Measurements from ENCODE around the gene ZBTB25. TPM values are rescaled to one million over a fixed set of nuclear protein-coding genes. Genes with fewer than 3 reads are reported as not detected.

The ZBTB25 gene
- total and polyA plus RNA-seq, 10 of the 15 experiments (the other 5 are each of a cell fraction or from before 2014, with no cell fraction given), result 4.1 to 33.9 (median 9.7) TPM

DNA sequence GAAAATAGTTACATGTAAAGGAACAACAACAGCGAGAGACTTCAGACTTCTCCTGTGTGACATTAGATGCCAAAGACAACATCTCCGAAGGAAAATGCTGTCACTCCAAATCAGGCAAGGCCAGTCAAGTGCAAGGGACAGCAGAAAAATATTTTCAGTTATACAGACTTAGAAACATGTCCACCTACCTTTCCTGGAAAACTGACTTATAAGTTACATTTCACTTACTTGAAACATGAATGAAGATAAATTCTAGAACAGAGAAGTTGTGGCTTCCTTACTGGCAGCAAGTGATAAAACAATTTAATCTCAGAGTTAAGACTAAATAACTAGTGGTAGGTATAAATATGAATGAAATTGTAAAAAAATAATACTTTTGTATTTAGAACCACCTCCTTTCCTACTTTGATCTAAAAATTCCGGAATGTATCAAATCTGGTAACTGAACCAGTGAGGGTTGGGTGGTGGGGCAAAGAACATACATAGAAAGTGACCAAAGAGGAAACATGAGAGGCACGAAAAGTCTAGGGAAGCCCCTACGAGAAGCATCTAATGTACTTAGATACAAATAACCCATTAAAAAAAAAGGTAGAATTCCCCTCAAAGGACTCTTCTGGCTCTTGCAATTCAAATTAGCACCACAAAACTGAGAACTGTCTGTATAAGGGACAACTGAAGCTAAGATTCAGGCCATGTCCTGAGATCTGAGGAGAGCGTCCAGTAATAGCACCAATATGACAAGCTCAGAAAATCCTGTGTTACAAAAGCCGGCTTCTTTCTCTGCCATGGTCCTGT is 94.3 kb downstream of the ZBTB25 start:
- ATAC-seq, result peak; percentile 78
- SMC1A ChIA-PET (ENCODE audit: uncharacterized antibody, unreplicated experiment), result interaction anchor here (0.7 kb wide), 1 partner anchor 60 kb away, joined by 3 read pairs; no protein-coding TSS in a partner anchor
- Histone ChIP-seq H3K79me2 (ENCODE audit: control insufficient read depth, insufficient read depth, low read length) (peaks cover 29% of the 10 kb centered on the region), H3K9ac (ENCODE audit: control insufficient read depth, insufficient read depth, low read length) (peak overlapping the region; percentile 24), H4K20me1 (ENCODE audit: control insufficient read depth, insufficient read depth) (no peaks in the 10 kb centered on the region), H3K4me1 (ENCODE audit: control insufficient read depth, insufficient read depth, low read length) (peaks cover 9% of the 10 kb centered on the region), H3K4me2 (ENCODE audit: control insufficient read depth, insufficient read depth) (peak overlapping the region; percentile 61), H3K27ac (ENCODE audit: control insufficient read depth, insufficient read depth) (peak overlapping the region; percentile 55), H2AFZ (ENCODE audit: control insufficient read depth, low read depth, low read length) (no peak overlapping the region), H3K27me3 (replicated peaks in 1 of 2; ENCODE audit: control insufficient read depth in 2 of 2, insufficient read depth in 2 of 2, low read length in 1 of 2) (no peaks in the 10 kb centered on the region), H3K4me3 (no peak overlapping the region), H3K36me3 (ENCODE audit: control insufficient read depth in 2 of 2, insufficient read depth in 2 of 2, low read length in 1 of 2) (peaks cover 9 to 25% of the 10 kb centered on the region in 2 experiments), H3K9me3 (replicated peaks; ENCODE audit: control insufficient read depth, insufficient read depth, low read length) (no peaks in the 10 kb centered on the region)
- POLR2A ChIA-PET, result interaction anchor here (1.7 kb wide), 1 partner anchor 35 kb away, joined by 7 read pairs; no protein-coding TSS in a partner anchor
- intact Hi-C loops (cut with micrococcal nuclease; ENCODE audit: unreplicated experiment), result no loop called here
- BruUV-seq (replicated peaks), result no TSS peak
- WGBS (ENCODE audit: insufficient coverage, insufficient replicate concordance, low lambda C conversion rate, missing lambda C conversion rate), result 25% methylated on average over 7 of the region's 7 CpGs
- no peak for DNase-seq (ENCODE audit: low read depth, low spot score)
- RAD21 ChIA-PET (ENCODE audit: unreplicated experiment), result interaction anchor here (0.9 to 1.5 kb wide), 2 partner anchors 65 to 70 kb away, joined by 3 read pairs; no protein-coding TSS in a partner anchor
- in situ Hi-C loops (cut with MboI), result no loop called here
- FAIRE-seq, result peak; percentile 57
- CTCF ChIA-PET, result interaction anchor here (1.0 to 1.1 kb wide), 3 partner anchors 15 to 69 kb away, joined by 3 read pairs; no protein-coding TSS in a partner anchor
- TF ChIP-seq ZNF274 (IDR thresholded peaks at IDR 0.05; ENCODE audit: insufficient read depth, insufficient read length), result no peak
- 0 out of 2 replicates have a peak, but pooled peaks have one; percentile 18 for TF ChIP-seq MEF2A (IDR thresholded peaks at IDR 0.05; ENCODE audit: insufficient read depth, low read depth, low read length)
- TF ChIP-seq POLR2AphosphoS5 (IDR thresholded peaks at IDR 0.05; ENCODE audit: low read length), result no peak
- TF ChIP-seq, protein P1, sequence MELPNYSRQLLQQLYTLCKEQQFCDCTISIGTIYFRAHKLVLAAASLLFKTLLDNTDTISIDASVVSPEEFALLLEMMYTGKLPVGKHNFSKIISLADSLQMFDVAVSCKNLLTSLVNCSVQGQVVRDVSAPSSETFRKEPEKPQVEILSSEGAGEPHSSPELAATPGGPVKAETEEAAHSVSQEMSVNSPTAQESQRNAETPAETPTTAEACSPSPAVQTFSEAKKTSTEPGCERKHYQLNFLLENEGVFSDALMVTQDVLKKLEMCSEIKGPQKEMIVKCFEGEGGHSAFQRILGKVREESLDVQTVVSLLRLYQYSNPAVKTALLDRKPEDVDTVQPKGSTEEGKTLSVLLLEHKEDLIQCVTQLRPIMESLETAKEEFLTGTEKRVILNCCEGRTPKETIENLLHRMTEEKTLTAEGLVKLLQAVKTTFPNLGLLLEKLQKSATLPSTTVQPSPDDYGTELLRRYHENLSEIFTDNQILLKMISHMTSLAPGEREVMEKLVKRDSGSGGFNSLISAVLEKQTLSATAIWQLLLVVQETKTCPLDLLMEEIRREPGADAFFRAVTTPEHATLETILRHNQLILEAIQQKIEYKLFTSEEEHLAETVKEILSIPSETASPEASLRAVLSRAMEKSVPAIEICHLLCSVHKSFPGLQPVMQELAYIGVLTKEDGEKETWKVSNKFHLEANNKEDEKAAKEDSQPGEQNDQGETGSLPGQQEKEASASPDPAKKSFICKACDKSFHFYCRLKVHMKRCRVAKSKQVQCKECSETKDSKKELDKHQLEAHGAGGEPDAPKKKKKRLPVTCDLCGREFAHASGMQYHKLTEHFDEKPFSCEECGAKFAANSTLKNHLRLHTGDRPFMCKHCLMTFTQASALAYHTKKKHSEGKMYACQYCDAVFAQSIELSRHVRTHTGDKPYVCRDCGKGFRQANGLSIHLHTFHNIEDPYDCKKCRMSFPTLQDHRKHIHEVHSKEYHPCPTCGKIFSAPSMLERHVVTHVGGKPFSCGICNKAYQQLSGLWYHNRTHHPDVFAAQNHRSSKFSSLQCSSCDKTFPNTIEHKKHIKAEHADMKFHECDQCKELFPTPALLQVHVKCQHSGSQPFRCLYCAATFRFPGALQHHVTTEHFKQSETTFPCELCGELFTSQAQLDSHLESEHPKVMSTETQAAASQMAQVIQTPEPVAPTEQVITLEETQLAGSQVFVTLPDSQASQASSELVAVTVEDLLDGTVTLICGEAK (IDR thresholded peaks at IDR 0.05; ENCODE audit: borderline replicate concordance), result no peak
- TF ChIP-seq, protein P2, sequence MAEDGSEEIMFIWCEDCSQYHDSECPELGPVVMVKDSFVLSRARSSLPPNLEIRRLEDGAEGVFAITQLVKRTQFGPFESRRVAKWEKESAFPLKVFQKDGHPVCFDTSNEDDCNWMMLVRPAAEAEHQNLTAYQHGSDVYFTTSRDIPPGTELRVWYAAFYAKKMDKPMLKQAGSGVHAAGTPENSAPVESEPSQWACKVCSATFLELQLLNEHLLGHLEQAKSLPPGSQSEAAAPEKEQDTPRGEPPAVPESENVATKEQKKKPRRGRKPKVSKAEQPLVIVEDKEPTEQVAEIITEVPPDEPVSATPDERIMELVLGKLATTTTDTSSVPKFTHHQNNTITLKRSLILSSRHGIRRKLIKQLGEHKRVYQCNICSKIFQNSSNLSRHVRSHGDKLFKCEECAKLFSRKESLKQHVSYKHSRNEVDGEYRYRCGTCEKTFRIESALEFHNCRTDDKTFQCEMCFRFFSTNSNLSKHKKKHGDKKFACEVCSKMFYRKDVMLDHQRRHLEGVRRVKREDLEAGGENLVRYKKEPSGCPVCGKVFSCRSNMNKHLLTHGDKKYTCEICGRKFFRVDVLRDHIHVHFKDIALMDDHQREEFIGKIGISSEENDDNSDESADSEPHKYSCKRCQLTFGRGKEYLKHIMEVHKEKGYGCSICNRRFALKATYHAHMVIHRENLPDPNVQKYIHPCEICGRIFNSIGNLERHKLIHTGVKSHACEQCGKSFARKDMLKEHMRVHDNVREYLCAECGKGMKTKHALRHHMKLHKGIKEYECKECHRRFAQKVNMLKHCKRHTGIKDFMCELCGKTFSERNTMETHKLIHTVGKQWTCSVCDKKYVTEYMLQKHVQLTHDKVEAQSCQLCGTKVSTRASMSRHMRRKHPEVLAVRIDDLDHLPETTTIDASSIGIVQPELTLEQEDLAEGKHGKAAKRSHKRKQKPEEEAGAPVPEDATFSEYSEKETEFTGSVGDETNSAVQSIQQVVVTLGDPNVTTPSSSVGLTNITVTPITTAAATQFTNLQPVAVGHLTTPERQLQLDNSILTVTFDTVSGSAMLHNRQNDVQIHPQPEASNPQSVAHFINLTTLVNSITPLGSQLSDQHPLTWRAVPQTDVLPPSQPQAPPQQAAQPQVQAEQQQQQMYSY (CRISPR knock-in tag; IDR thresholded peaks at IDR 0.05), result no peak
- no peak for TF ChIP-seq ZNF207 (IDR thresholded peaks at IDR 0.05; ENCODE audit: borderline replicate concordance)
- TF ChIP-seq HDGF (IDR thresholded peaks at IDR 0.05), result no peak
- no peak for TF ChIP-seq MXI1 (IDR thresholded peaks at IDR 0.05; ENCODE audit: low read depth, low read length)
- TF ChIP-seq MTA2 (IDR thresholded peaks at IDR 0.05; ENCODE audit: low read depth), result peak; percentile 24; the same call in 1 of the 2 replicates
- TF ChIP-seq CBX5 (IDR thresholded peaks at IDR 0.05; ENCODE audit: low read depth), result no peak
- TF ChIP-seq BHLHE40 (IDR thresholded peaks at IDR 0.05; ENCODE audit: borderline replicate concordance in 1 of 2, low read depth in 2 of 2, low read length in 1 of 2), result no peak
- TF ChIP-seq MYB (IDR thresholded peaks at IDR 0.05; ENCODE audit: borderline replicate concordance, low read depth, low read length), result no peak
- TF ChIP-seq SMAD1 (IDR thresholded peaks at IDR 0.05; ENCODE audit: low read depth, partially characterized antibody), result no peak
- no peak for TF ChIP-seq TAF1 (IDR thresholded peaks at IDR 0.05; ENCODE audit: borderline replicate concordance, low read depth, low read length)
- 0 out of 2 replicates have a peak, but pooled peaks have one; percentile 17 for TF ChIP-seq ZNF384 (IDR thresholded peaks at IDR 0.05; ENCODE audit: borderline replicate concordance, low read depth, low read length)
- no peak for TF ChIP-seq ZNF217 (IDR thresholded peaks at IDR 0.05)

Data from GM12878 (cell line).